BLaER1 (cell line): ENCODE results near the gene COLEC12.

Source experiments
- H3K27ac ChIP-seq: shearing (Covaris generic); formaldehyde crosslinking; 2 replicates; pipeline ENCODE4 v1.8.1; 2022
- H3K27me3 ChIP-seq: shearing (Covaris generic); formaldehyde crosslinking; 2 replicates; pipeline ENCODE4 v1.8.1; 2022
- H3K36me3 ChIP-seq: shearing (Covaris generic); formaldehyde crosslinking; 2 replicates; pipeline ENCODE4 v1.8.1; 2022
- H3K4me1 ChIP-seq: shearing (Covaris generic); formaldehyde crosslinking; 2 replicates; pipeline ENCODE4 v1.8.1; 2022
- H3K4me2 ChIP-seq: shearing (Covaris generic); formaldehyde crosslinking; 2 replicates; pipeline ENCODE4 v1.8.1; 2022
- H3K4me3 ChIP-seq: shearing (Covaris generic); formaldehyde crosslinking; 2 replicates; pipeline ENCODE4 v1.8.1; 2022
- H3K9ac ChIP-seq: shearing (Covaris generic); formaldehyde crosslinking; 2 replicates; pipeline ENCODE4 v1.8.1; 2022
- H3K9me3 ChIP-seq: shearing (Covaris generic); formaldehyde crosslinking; 2 replicates; pipeline ENCODE4 v1.8.1; 2022
- H4K20me1 ChIP-seq: shearing (Covaris generic); formaldehyde crosslinking; 2 replicates; pipeline ENCODE4 v1.8.1; 2022
- Cebpa-rat ChIP-seq: shearing (Covaris generic); IDR thresholded peaks from 2 replicates; pipeline ENCODE4 v1.8.1; 2022

Gene COLEC12

DNA sequence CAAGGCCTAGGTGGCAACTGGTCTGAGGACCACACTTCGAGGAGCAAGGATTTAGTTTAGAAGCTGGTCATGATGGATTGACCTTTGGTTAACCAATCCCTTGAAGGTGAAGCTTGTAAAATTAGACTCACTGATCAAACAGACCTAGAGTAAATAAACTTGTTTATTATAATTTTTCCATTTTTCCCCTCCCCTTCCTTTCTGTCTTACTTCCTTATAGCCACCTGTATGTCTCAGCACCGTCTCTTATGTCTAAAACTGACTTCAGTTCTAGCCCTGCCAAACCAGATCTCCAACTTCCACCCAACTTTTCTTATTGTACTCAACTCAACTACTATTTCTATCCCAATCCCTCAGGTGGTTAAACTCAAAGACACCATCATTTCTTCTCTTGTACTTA is 139.8 kb downstream of the COLEC12 start:
- Histone ChIP-seq H3K36me3 (no peaks in the 10 kb centered on the region), H3K4me2 (peak overlapping the region; percentile 76), H3K27ac (no peak overlapping the region), H3K9ac (no peak overlapping the region), H4K20me1 (no peaks in the 10 kb centered on the region), H3K4me3 (no peak overlapping the region), H3K4me1 (peaks cover 53% of the 10 kb centered on the region), H3K9me3 (no peaks in the 10 kb centered on the region), H3K27me3 (no peaks in the 10 kb centered on the region)
- TF ChIP-seq Cebpa-rat: no peak

DNA sequence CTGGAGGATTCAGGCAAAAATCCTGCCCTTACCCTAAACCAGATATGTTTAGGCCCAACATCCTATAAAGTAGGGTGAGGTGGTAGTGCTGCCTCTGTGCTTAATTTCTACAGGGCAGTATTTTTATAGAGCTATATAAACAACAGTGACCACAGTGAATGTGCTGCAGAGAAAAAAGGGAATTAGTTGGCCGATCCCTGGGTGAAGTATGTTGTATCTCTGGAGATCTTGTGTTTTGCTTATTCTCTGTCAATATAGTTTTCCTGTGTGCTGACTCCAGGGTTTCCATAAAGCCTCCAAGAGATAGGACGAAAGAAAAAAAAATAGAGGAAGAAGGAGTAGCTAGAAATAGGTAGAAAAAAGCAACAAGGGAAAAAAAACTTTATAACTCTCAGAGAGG is 143.7 kb downstream of the COLEC12 start:
- H3K9me3 ChIP-seq: no peaks in the 10 kb centered on the region
- no peak overlapping the region for H3K4me3 ChIP-seq
- no peaks in the 10 kb centered on the region for H3K27me3 ChIP-seq
- H3K4me1 ChIP-seq: peaks cover 22% of the 10 kb centered on the region
- no peak for TF ChIP-seq Cebpa-rat
- no peaks in the 10 kb centered on the region for H4K20me1 ChIP-seq
- no peaks in the 10 kb centered on the region for H3K36me3 ChIP-seq
- H3K9ac ChIP-seq: no peak overlapping the region
- H3K27ac ChIP-seq: no peak overlapping the region
- no peak overlapping the region for H3K4me2 ChIP-seq

DNA sequence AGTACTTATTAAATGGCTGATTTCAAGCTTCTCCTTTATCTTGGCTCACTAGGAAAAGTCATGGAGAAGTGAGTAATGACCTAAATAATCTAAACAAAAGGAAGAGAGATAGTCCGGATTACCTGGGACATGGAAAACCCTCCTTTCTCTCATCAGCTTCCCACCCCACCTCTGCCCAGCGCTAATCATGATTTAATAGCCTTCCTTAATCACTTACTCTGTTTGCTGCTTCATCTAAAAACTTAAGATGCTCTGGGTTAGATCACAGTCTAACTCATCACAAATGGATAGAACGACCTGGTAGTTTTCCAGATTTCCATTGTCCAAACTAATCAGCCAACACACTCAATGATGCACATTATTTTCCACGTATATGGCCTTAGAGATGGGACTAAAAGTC is 144.8 kb downstream of the COLEC12 start:
- H3K4me2 ChIP-seq: no peak overlapping the region
- H3K4me3 ChIP-seq: no peak overlapping the region
- no peak for TF ChIP-seq Cebpa-rat
- no peak overlapping the region for H3K27ac ChIP-seq
- no peaks in the 10 kb centered on the region for H3K36me3 ChIP-seq
- H4K20me1 ChIP-seq: no peaks in the 10 kb centered on the region
- H3K27me3 ChIP-seq: no peaks in the 10 kb centered on the region
- H3K4me1 ChIP-seq: peaks cover 11% of the 10 kb centered on the region
- H3K9ac ChIP-seq: no peak overlapping the region
- no peaks in the 10 kb centered on the region for H3K9me3 ChIP-seq

DNA sequence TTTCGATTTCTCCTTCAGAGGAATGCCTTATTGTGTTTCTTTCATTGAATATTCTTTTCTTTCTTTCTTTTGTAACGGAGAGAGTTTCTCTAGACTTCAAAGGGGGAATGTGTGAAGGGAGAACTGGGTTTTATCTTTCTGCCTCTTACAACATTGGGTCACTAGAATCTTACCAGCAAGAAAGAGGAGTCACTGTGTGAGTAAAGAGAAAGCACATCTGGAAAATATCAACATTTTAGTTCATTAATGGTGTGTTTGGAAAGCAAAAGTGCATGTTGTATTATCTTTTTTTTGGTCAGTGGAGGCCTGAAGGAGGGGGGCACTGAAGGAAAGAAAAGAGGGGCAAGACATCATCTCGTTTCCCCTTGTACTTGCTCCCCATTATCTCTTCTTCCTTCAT is 146.0 kb downstream of the COLEC12 start:
- Histone ChIP-seq H3K9me3 (no peaks in the 10 kb centered on the region), H3K4me1 (no peaks in the 10 kb centered on the region), H3K4me2 (no peak overlapping the region), H3K27ac (no peak overlapping the region), H3K36me3 (no peaks in the 10 kb centered on the region), H3K4me3 (no peak overlapping the region), H3K9ac (no peak overlapping the region), H4K20me1 (no peaks in the 10 kb centered on the region), H3K27me3 (no peaks in the 10 kb centered on the region)
- TF ChIP-seq Cebpa-rat: no peak

DNA sequence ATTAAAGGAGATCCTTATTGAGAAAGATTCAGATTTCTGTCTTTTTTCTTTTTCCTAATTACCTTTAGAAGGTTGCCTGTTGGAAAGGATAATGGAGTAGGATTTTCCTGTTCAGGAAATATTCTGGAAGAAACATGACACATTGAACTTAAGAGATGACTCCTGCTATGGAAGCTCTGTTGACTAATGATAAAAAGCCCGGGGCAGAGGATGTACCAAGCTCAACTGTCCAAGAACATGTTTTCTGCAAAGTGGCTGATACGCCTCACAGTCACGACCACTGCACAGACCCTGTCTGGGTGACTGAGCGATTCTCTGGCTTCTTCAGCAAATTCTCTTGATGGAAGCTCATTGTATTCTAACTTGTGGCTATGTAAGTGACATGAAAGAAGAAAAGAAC is 146.5 kb downstream of the COLEC12 start:
- no peak overlapping the region for H3K27ac ChIP-seq
- H3K4me1 ChIP-seq: no peaks in the 10 kb centered on the region
- no peak overlapping the region for H3K4me2 ChIP-seq
- H3K4me3 ChIP-seq: no peak overlapping the region
- no peaks in the 10 kb centered on the region for H3K36me3 ChIP-seq
- H3K27me3 ChIP-seq: no peaks in the 10 kb centered on the region
- no peaks in the 10 kb centered on the region for H4K20me1 ChIP-seq
- no peak overlapping the region for H3K9ac ChIP-seq
- TF ChIP-seq Cebpa-rat: no peak
- no peaks in the 10 kb centered on the region for H3K9me3 ChIP-seq

DNA sequence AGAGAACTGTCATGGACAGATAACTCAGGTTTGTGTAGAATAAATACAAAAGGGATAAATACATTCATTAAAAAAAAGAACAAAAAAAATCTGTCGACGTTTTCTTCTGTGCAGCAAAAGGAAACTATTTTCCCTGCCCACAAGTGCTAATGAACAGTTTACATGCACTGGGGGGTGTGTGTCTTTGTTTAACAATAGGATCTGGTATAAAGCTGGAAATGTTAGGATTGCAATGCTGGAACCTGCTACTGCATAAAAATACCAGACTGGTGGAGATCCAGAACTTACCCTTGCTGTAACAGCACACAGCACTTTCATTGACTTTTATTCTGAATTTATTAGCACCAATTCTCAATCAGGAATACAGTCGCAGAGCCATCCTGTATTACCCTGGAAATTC is 148.1 kb downstream of the COLEC12 start:
- TF ChIP-seq Cebpa-rat: no peak
- no peak overlapping the region for H3K4me2 ChIP-seq
- no peaks in the 10 kb centered on the region for H3K9me3 ChIP-seq
- H3K36me3 ChIP-seq: no peaks in the 10 kb centered on the region
- H3K27ac ChIP-seq: no peak overlapping the region
- no peak overlapping the region for H3K4me3 ChIP-seq
- H3K9ac ChIP-seq: no peak overlapping the region
- no peaks in the 10 kb centered on the region for H3K27me3 ChIP-seq
- H4K20me1 ChIP-seq: no peaks in the 10 kb centered on the region
- no peaks in the 10 kb centered on the region for H3K4me1 ChIP-seq

DNA sequence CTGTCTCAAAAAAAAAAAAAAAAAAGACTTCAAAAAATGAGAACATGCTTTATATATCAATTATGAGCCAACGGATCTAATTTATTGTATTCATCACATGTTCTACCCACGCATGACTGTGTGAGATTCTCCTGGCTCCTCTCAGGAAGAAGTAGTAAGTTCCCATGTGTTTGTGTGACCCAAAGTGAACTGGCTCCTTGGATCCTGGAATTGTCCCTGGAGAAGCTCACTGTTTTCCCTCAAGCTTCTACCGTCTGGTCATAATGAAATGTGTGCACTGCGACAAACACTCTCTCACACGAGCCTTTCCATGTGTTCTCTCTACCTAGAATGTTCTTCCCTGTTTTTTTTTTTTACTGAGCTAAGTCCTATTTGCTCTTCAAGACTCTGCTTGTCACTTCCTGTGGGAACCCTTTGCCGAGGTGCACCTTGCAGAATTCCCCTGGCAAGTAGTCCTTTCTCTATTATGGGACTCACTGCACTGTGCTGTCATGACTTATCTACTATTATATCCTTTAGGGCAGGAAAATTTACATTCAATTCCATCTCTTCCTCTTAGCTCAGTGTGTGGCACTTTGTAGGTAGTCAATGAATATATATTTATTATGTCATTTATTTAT is 149.4 kb downstream of the COLEC12 start:
- Histone ChIP-seq H3K4me3 (no peak overlapping the region), H4K20me1 (no peaks in the 10 kb centered on the region), H3K27ac (no peak overlapping the region), H3K4me2 (no peak overlapping the region), H3K9me3 (no peaks in the 10 kb centered on the region), H3K4me1 (no peaks in the 10 kb centered on the region), H3K36me3 (no peaks in the 10 kb centered on the region), H3K9ac (no peak overlapping the region), H3K27me3 (no peaks in the 10 kb centered on the region)
- TF ChIP-seq Cebpa-rat: no peak

DNA sequence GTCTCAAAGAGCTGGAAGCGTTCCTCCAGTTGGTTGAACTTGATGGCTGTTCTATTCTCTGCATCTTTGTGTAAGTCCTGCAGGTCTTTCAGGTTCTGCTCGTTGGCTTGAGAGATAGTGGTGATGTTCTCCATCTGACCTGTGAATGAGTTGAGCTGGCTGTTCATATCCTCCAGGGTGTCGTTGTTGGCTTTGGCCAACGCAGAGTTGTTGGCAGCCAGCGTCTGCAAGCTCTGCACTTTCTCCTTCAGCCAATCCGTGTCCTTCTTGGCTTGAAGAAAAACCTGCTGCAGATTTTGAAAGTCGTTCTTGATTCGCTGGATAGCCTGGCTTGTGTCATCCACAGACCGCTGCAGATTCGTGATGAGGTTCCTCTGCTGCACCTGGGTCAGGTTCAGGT is 153.9 kb downstream of the COLEC12 start:
- no peaks in the 10 kb centered on the region for H3K36me3 ChIP-seq
- H3K4me2 ChIP-seq: no peak overlapping the region
- H3K9me3 ChIP-seq: no peaks in the 10 kb centered on the region; the same call in 1 of the 2 replicates
- no peak for TF ChIP-seq Cebpa-rat
- no peaks in the 10 kb centered on the region for H3K27me3 ChIP-seq
- no peak overlapping the region for H3K27ac ChIP-seq
- H3K9ac ChIP-seq: no peak overlapping the region
- H4K20me1 ChIP-seq: no peaks in the 10 kb centered on the region
- no peak overlapping the region for H3K4me3 ChIP-seq
- H3K4me1 ChIP-seq: no peaks in the 10 kb centered on the region

DNA sequence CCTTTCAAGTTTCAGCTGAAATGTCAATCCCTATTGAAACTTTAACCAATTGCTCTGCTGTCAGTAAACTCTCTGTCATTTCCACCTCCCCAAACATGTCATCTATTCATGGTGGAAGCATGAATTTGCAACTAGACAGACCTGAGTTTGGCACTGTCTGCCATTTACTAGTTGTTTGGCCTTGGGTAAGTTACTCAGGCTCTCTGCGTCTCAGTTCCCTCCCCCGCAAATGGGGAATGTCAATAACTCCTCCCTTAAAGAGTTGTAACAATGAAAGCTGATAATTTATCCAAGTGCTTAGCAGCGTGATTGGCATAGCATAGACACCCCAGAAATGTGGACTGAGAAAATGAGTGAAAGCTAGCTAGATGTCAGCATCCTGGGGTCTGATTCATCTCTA is 159.4 kb downstream of the COLEC12 start:
- Histone ChIP-seq H3K36me3 (no peaks in the 10 kb centered on the region), H3K9me3 (no peaks in the 10 kb centered on the region; the same call in 1 of the 2 replicates), H3K27ac (no peak overlapping the region), H3K4me1 (no peaks in the 10 kb centered on the region), H3K4me3 (no peak overlapping the region), H4K20me1 (no peaks in the 10 kb centered on the region), H3K4me2 (no peak overlapping the region), H3K27me3 (no peaks in the 10 kb centered on the region), H3K9ac (no peak overlapping the region)
- TF ChIP-seq Cebpa-rat: no peak

DNA sequence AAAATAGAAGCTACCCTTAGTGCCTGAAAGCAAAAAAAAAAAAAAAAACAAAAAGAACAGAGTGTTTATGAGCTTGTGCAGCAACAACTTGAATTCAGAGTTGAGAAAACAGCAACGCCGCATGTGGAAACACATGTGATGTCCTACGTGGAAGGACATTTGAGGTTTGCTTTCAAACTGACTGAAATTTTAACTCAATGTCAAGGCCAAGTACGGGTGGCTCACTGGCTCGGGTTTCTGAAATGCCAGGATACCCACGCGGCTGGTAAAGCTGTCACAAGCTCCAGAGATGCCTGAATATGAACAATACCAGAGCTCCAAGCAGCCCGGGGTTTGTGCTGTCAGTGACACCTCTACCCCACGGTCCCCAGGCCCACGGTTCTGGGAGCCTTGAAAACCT is 160.5 kb downstream of the COLEC12 start:
- no peaks in the 10 kb centered on the region for H4K20me1 ChIP-seq
- no peak for TF ChIP-seq Cebpa-rat

DNA sequence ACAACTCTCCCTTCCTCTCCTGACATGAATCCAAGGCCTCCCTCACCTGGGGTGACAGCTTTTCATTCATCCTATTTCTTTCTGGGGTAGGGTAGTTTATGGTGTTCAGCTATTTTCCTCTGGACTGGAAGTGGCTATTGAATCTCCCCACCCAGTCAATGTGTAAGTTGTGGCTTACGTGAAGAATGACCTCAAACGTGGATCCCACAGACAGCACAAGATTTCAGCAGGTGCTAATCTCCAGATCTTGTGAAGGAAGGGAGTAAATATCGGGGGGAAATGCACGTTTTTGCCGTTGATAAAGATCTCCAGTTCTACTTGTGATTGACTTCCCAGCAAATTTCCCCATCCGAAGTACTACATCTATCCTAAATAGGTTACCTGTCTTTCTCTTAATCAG is 161.3 kb downstream of the COLEC12 start:
- Histone ChIP-seq H3K9me3 (no peaks in the 10 kb centered on the region), H3K4me3 (no peak overlapping the region), H3K4me2 (no peak overlapping the region), H3K9ac (no peak overlapping the region), H3K36me3 (no peaks in the 10 kb centered on the region), H4K20me1 (no peaks in the 10 kb centered on the region), H3K27ac (no peak overlapping the region), H3K27me3 (no peaks in the 10 kb centered on the region), H3K4me1 (0 out of 2 replicates have a peak, but pooled peaks cover under 1% of the 10 kb centered on the region)
- no peak for TF ChIP-seq Cebpa-rat

More for the DNA sequence above, 160.5 kb downstream of the COLEC12 start:
- Histone ChIP-seq H3K36me3 (no peaks in the 10 kb centered on the region), H3K27me3 (no peaks in the 10 kb centered on the region), H3K9me3 (no peaks in the 10 kb centered on the region), H3K4me1 (no peaks in the 10 kb centered on the region), H3K9ac (no peak overlapping the region), H3K4me3 (no peak overlapping the region), H3K27ac (no peak overlapping the region), H3K4me2 (no peak overlapping the region)
